GM23248 (cell line): ENCODE data around the gene BMP15. TPM values are rescaled to one million over a fixed set of nuclear protein-coding genes. Genes with fewer than 3 reads are reported as not detected.

Experiments used
- DNase-seq: peaks from one replicate; pipeline ENCODE4 v3.0.0-alpha.2; 2015
- H2AFZ ChIP-seq: fragments of 200-600 bp; sonication (generic); 2 replicates; pipeline ENCODE4 v1.6.1; 2016; ENCODE audit warnings: antibody characterized with exemption
- H3F3A ChIP-seq: fragments of 200-600 bp; sonication (generic); 2 replicates; pipeline ENCODE4 v1.6.1; 2016; ENCODE audit warnings: mild to moderate bottlenecking, antibody characterized with exemption, mixed run types; ENCODE audit not compliant: insufficient read depth
- H3K27ac ChIP-seq: fragments of 200-600 bp; sonication (generic); 2 replicates; pipeline ENCODE4 v1.5.1; 2016; ENCODE audit warnings: mild to moderate bottlenecking
- H3K27me3 ChIP-seq: fragments of 200-600 bp; sonication (generic); replicated peaks from 2 replicates; pipeline ENCODE4 v1.6.1; 2016; ENCODE audit warnings: mild to moderate bottlenecking; ENCODE audit not compliant: insufficient read depth
- H3K36me3 ChIP-seq: fragments of 200-600 bp; sonication (generic); 2 replicates; pipeline ENCODE4 v1.6.1; 2016; ENCODE audit warnings: low read depth, mild to moderate bottlenecking
- H3K4me1 ChIP-seq: fragments of 200-600 bp; sonication (generic); 2 replicates; pipeline ENCODE4 v1.6.1; 2016; ENCODE audit warnings: mild to moderate bottlenecking; ENCODE audit not compliant: insufficient read depth
- H3K4me2 ChIP-seq: fragments of 200-600 bp; sonication (generic); one replicate; pipeline ENCODE4 v1.6.1; 2016; ENCODE audit warnings: mild to moderate bottlenecking; ENCODE audit not compliant: unreplicated experiment
- H3K4me3 ChIP-seq: fragments of 200-600 bp; sonication (generic); 2 replicates; pipeline ENCODE4 v1.5.1; 2016; ENCODE audit warnings: mild to moderate bottlenecking
- H3K79me2 ChIP-seq: fragments of 200-600 bp; sonication (generic); 2 replicates; pipeline ENCODE4 v1.6.1; 2016; ENCODE audit warnings: mild to moderate bottlenecking; ENCODE audit not compliant: insufficient read depth
- H3K9ac ChIP-seq: fragments of 200-600 bp; sonication (generic); 2 replicates; pipeline ENCODE4 v1.6.1; 2016; ENCODE audit warnings: mild to moderate bottlenecking
- H3K9me2 ChIP-seq: fragments of 200-600 bp; sonication (generic); 2 replicates; pipeline ENCODE4 v1.6.1; 2016; ENCODE audit warnings: mixed run types, mild to moderate bottlenecking, moderate library complexity; ENCODE audit not compliant: insufficient read depth
- H3K9me3 ChIP-seq: fragments of 200-600 bp; sonication (generic); one replicate; pipeline ENCODE4 v1.6.1; 2017; ENCODE audit warnings: low read depth
- H4K20me1 ChIP-seq: fragments of 200-600 bp; sonication (generic); 2 replicates; pipeline ENCODE4 v1.6.0; 2016; ENCODE audit not compliant: insufficient read depth
- EZH2 ChIP-seq: fragments of 200-600 bp; sonication (generic); IDR thresholded peaks from 2 replicates; pipeline ENCODE4 v1.6.1; 2018; ENCODE audit warnings: antibody characterized with exemption, mild to moderate bottlenecking; ENCODE audit not compliant: insufficient read depth, poor library complexity, severe bottlenecking
- EZH2phosphoT487 ChIP-seq: fragments of 200-600 bp; sonication (generic); IDR thresholded peaks from 2 replicates; pipeline ENCODE4 v1.6.1; 2018; ENCODE audit warnings: antibody characterized with exemption, moderate library complexity, mild to moderate bottlenecking, low read depth; ENCODE audit not compliant: insufficient read depth
- WGBS, 2 experiments: methylation state at CpG; one replicate each; pipeline ENCODE4 v1.1.6; 2015 to 2017; ENCODE audit warnings: low lambda C conversion rate in 2 of 2, low coverage in 1 of 2; ENCODE audit errors: missing lambda C conversion rate in 2 of 2; 5-methylcytosine and 5-hydroxymethylcytosine counted together
- in situ Hi-C: fragments of 300-500 bp; cut with MboI; formaldehyde crosslinking; loops from 2 replicates; pipeline ENCODE4 v1.15.0; 2020
- polyA plus RNA-seq: library from polyadenylated mRNA; unstranded; fragments of >200 nt; fragmentation: Nextera tagmentation; extraction: Ambion mirVana; gene quantifications from 2 replicates; pipeline ENCODE4 v1.2.1, GENCODE V29; 2016
- total RNA-seq: library from RNA; depleted of rRNA; stranded (reverse); fragments of >200 nt; shearing (Covaris generic); gene quantifications from 2 replicates; pipeline ENCODE4 v1.2.3, GENCODE V29; 2014

Gene BMP15
- total and polyA plus RNA-seq, 2 experiments from 2014 or later = not detected

DNA sequence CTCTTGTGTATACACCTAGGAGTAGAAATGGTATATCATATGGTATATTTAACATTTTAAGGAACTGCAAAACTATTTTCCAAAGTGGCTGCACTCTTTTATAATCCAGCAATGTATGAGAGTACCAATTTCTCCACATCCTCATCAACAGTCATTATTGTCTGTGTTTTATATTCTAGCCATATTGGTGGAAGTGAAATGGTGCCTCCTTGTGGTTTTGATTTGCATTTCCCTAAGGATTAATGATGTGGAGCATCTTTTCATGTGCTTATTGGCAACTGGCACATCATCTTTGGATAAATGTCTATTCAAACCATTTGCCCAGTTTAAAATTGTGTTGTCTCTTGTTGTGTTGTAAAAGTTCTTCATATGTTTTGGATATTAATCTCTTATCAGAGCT, 9.6 kb downstream of the BMP15 start:
- no peaks in the 10 kb centered on the region for H3F3A ChIP-seq
- DNase-seq = peak; percentile 20
- H3K4me2 ChIP-seq = no peak overlapping the region
- H2AFZ ChIP-seq = no peak overlapping the region
- H3K79me2 ChIP-seq = no peaks in the 10 kb centered on the region
- no peak for TF ChIP-seq EZH2
- no peak for TF ChIP-seq EZH2phosphoT487
- in situ Hi-C loops = no loop called here
- H3K27me3 ChIP-seq = no peaks in the 10 kb centered on the region
- no peak overlapping the region for H3K4me3 ChIP-seq
- H3K27ac ChIP-seq = no peak overlapping the region
- no peaks in the 10 kb centered on the region for H3K36me3 ChIP-seq
- H3K9me2 ChIP-seq = no peaks in the 10 kb centered on the region
- no peaks in the 10 kb centered on the region for H3K4me1 ChIP-seq
- H4K20me1 ChIP-seq = no peaks in the 10 kb centered on the region
- no peak overlapping the region for H3K9ac ChIP-seq
- no peaks in the 10 kb centered on the region for H3K9me3 ChIP-seq

- no peaks in the 10 kb centered on the region for H4K20me1 ChIP-seq
- in situ Hi-C loops = no loop called here
- H3K4me2 ChIP-seq = no peak overlapping the region
- H3F3A ChIP-seq = no peaks in the 10 kb centered on the region
- no peak overlapping the region for H3K9ac ChIP-seq
- TF ChIP-seq EZH2 (no peak), EZH2phosphoT487 (no peak)
- no peaks in the 10 kb centered on the region for H3K4me1 ChIP-seq
- no peak overlapping the region for H3K27ac ChIP-seq
- H3K36me3 ChIP-seq = no peaks in the 10 kb centered on the region
- H3K4me3 ChIP-seq = no peak overlapping the region
- no peaks in the 10 kb centered on the region for H3K79me2 ChIP-seq
- DNase-seq = no peak
- no peaks in the 10 kb centered on the region for H3K27me3 ChIP-seq
- H2AFZ ChIP-seq = no peak overlapping the region
- H3K9me3 ChIP-seq = no peaks in the 10 kb centered on the region
- H3K9me2 ChIP-seq = no peaks in the 10 kb centered on the region
These were observed 16.6 kb downstream of the BMP15 start for GRCh38 chrX:50927127-50927526.

- H3K9me3 ChIP-seq = no peaks in the 10 kb centered on the region
- no peaks in the 10 kb centered on the region for H3F3A ChIP-seq
- no peaks in the 10 kb centered on the region for H3K27me3 ChIP-seq
- in situ Hi-C loops = no loop called here
- H3K4me1 ChIP-seq = no peaks in the 10 kb centered on the region
- H3K4me3 ChIP-seq = no peak overlapping the region
- no peak overlapping the region for H3K4me2 ChIP-seq
- TF ChIP-seq EZH2 = no peak
- TF ChIP-seq EZH2phosphoT487 = no peak
- no peaks in the 10 kb centered on the region for H3K79me2 ChIP-seq
- no peaks in the 10 kb centered on the region for H4K20me1 ChIP-seq
- WGBS, 2 experiments = 42 to 44% methylated on average over 2 to 3 of the region's 3 CpGs
- H3K27ac ChIP-seq = no peak overlapping the region
- H3K9ac ChIP-seq = no peak overlapping the region
- DNase-seq = peak; percentile 7
- no peaks in the 10 kb centered on the region for H3K9me2 ChIP-seq
- H3K36me3 ChIP-seq = no peaks in the 10 kb centered on the region
- no peak overlapping the region for H2AFZ ChIP-seq
These were observed 31.1 kb downstream of the BMP15 start for GRCh38 chrX:50941638-50942037.

DNA sequence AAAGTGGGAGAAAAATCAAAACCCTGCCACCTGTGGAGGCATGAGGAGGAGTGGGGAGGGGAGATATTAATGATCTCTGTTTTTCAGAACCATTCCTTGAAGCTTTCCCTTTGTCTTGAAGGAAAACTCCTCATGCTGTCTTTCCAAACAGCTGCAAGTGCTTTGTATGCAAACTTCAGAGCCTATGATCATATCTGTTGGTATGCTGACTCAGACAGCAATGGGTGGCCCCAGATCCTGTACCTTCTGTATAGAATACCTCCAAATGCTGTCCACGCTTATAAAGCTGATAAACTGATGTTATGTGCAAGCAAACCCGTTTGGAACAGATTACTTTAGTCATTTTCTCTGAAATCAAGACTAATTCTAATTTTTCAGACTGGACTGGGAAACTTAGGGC, 31.9 kb downstream of the BMP15 start:
- Histone ChIP-seq H3K27ac (no peak overlapping the region), H3K9me2 (no peaks in the 10 kb centered on the region), H2AFZ (no peak overlapping the region), H3K27me3 (no peaks in the 10 kb centered on the region), H3K9ac (no peak overlapping the region), H3K36me3 (no peaks in the 10 kb centered on the region), H3K4me3 (no peak overlapping the region), H4K20me1 (no peaks in the 10 kb centered on the region), H3K4me1 (no peaks in the 10 kb centered on the region), H3K79me2 (no peaks in the 10 kb centered on the region), H3K4me2 (no peak overlapping the region), H3F3A (no peaks in the 10 kb centered on the region), H3K9me3 (no peaks in the 10 kb centered on the region)
- peak; percentile 4 for DNase-seq
- 39 to 41% methylated on average over 2 of the region's 2 CpGs for WGBS, 2 experiments
- TF ChIP-seq EZH2phosphoT487 (no peak), EZH2 (no peak)
- in situ Hi-C loops = no loop called here

DNA sequence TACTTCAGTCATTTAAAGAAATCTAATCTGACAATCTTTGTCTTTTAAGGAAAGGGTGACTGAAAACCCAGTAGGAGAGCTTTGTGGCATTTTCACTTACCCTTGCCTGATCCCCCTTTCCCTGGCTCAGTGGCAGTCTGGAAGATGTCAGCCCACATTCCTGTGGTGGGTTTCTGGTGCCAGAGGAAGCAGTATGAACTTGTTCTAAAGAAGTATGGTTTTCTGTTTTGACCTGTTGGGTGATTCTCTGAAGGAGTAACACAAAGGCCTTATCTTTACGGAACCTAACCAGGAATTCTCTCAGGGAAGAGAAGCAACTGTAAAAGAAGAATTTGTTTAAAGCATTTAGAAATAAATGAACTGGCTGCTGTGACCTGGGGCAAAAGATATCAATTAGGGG, 41.9 kb downstream of the BMP15 start:
- no peaks in the 10 kb centered on the region for H3K36me3 ChIP-seq
- no peak overlapping the region for H2AFZ ChIP-seq
- no peaks in the 10 kb centered on the region for H3K27me3 ChIP-seq
- no peak overlapping the region for H3K4me2 ChIP-seq
- H3K9me3 ChIP-seq = no peaks in the 10 kb centered on the region
- no peak for TF ChIP-seq EZH2phosphoT487
- TF ChIP-seq EZH2 = no peak
- in situ Hi-C loops = no loop called here
- no peak overlapping the region for H3K27ac ChIP-seq
- no peaks in the 10 kb centered on the region for H3K79me2 ChIP-seq
- 29 to 88% methylated on average over 1 of the region's 1 CpG for WGBS, 2 experiments
- no peak for DNase-seq
- H3K4me1 ChIP-seq = no peaks in the 10 kb centered on the region
- H3K9me2 ChIP-seq = no peaks in the 10 kb centered on the region
- H4K20me1 ChIP-seq = no peaks in the 10 kb centered on the region
- no peak overlapping the region for H3K4me3 ChIP-seq
- no peaks in the 10 kb centered on the region for H3F3A ChIP-seq
- no peak overlapping the region for H3K9ac ChIP-seq
